Measurements from ENCODE around the gene THRB.

THRB gene

DNA sequence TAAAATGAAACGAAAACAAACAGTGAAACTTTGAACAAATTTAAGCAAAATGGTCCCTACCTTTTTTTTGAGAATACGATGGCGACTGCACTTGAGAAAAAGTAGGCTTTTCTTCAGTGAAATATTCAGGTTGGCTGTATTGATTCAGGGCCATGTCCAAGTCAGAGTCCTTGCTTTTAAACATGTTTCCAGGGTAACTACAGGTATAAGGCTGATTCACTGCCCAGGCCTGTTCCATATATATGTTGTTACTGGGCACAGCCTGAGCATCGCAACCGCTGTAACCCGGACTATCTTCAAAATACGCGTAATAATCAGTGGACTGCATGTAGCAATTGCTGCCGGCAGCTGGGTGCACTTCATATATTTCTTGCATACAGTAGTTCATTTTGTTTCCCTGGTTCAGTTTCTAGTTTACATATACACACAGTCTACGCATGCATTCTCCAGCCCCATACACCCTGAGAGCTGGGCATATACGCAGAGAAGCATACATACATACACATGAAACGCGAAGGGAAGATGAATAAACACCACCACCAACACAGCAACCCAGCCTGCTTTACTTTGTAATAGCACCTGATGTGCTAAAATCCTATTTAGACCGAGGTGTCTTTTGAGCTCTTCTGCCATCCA lies 329.6 kb downstream of the THRB start:
- H3K4me1 Mint-ChIP-seq (ENCODE audit: low read depth): no peaks in the 10 kb centered on the region
- H3K36me3 Mint-ChIP-seq (ENCODE audit: low read depth): no peaks in the 10 kb centered on the region
- intact Hi-C loops (cut with micrococcal nuclease): no loop called here
- H3K27ac Mint-ChIP-seq: no peak overlapping the region
- H3K9me3 Mint-ChIP-seq: no peaks in the 10 kb centered on the region
- no peak overlapping the region for H3K4me3 Mint-ChIP-seq
- H3K27me3 Mint-ChIP-seq: peaks cover under 1% of the 10 kb centered on the region

DNA sequence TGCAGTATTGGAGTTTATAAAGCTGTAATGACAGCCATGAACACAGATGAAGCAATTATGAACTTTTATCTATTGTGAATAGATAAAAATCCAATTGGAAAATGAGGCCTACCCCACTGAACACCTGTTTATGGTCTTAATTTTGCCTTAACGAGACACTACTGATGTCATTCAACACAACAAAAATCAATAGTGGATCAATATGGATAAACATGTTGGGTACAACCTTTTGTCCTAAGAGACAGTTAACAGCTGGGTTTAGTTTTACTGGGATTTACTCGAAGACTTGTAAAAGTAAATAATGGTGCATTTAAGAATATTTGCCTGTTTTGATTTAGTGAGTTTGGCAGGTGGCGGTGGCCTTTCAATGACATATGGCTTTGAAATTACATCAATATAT lies 331.7 kb downstream of the THRB start:
- Mint-ChIP-seq H3K9me3 (no peaks in the 10 kb centered on the region), H3K27me3 (peaks cover 1% of the 10 kb centered on the region), H3K36me3 (ENCODE audit: low read depth) (no peaks in the 10 kb centered on the region), H3K27ac (no peak overlapping the region), H3K4me3 (no peak overlapping the region), H3K4me1 (ENCODE audit: low read depth) (no peaks in the 10 kb centered on the region)
- intact Hi-C loops (cut with micrococcal nuclease): no loop called here

- Mint-ChIP-seq H3K27ac (no peak overlapping the region), H3K27me3 (peaks cover 1% of the 10 kb centered on the region), H3K4me1 (ENCODE audit: low read depth) (no peaks in the 10 kb centered on the region), H3K9me3 (no peaks in the 10 kb centered on the region), H3K4me3 (no peak overlapping the region), H3K36me3 (ENCODE audit: low read depth) (no peaks in the 10 kb centered on the region)
- intact Hi-C loops (cut with micrococcal nuclease): no loop called here
Measured at GRCh38 chr3:24161841-24162240, 332.8 kb downstream of the THRB start.

- intact Hi-C loops (cut with micrococcal nuclease): no loop called here
- Mint-ChIP-seq H3K27me3 (peaks cover 1% of the 10 kb centered on the region), H3K9me3 (no peaks in the 10 kb centered on the region), H3K4me1 (ENCODE audit: low read depth) (no peaks in the 10 kb centered on the region), H3K4me3 (no peak overlapping the region), H3K27ac (no peak overlapping the region), H3K36me3 (ENCODE audit: low read depth) (no peaks in the 10 kb centered on the region)
Measured at GRCh38 chr3:24160424-24161095, 334.1 kb downstream of the THRB start.

GRCh38 chr3:24158761-24159454 lies 335.7 kb downstream of the THRB start:
- Mint-ChIP-seq H3K9me3 (no peaks in the 10 kb centered on the region), H3K4me3 (no peak overlapping the region), H3K36me3 (ENCODE audit: low read depth) (no peaks in the 10 kb centered on the region), H3K27me3 (peaks cover 1% of the 10 kb centered on the region), H3K4me1 (ENCODE audit: low read depth) (no peaks in the 10 kb centered on the region), H3K27ac (no peak overlapping the region)
- intact Hi-C loops (cut with micrococcal nuclease): no loop called here

- Mint-ChIP-seq H3K4me1 (ENCODE audit: low read depth) (no peaks in the 10 kb centered on the region), H3K9me3 (no peaks in the 10 kb centered on the region), H3K27ac (no peak overlapping the region), H3K27me3 (peaks cover 1% of the 10 kb centered on the region), H3K36me3 (ENCODE audit: low read depth) (no peaks in the 10 kb centered on the region), H3K4me3 (no peak overlapping the region)
- intact Hi-C loops (cut with micrococcal nuclease): no loop called here
Measured at GRCh38 chr3:24157106-24157505, 337.5 kb downstream of the THRB start.

DNA sequence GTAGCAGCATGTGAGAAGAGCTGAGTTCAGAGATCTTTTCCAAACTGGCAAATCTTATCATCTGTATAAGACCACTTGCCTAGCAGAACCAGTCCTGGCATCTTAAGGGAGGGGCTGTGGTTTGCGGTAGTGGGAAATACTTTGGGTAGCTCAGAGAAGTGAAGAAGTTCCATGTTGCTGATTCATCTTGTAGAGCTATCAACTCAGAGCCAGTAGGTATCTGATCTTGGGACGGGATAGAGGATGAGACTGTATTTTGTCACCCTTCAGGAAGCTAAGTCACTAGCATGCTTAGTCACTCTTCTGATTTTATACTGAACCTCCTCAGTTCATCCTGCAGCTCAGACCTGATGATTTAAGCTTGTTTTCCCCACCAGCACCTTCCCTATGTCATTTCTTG lies 338.2 kb downstream of the THRB start:
- peaks cover 1% of the 10 kb centered on the region for H3K27me3 Mint-ChIP-seq
- H3K36me3 Mint-ChIP-seq (ENCODE audit: low read depth): no peaks in the 10 kb centered on the region
- intact Hi-C loops (cut with micrococcal nuclease): no loop called here
- no peak overlapping the region for H3K27ac Mint-ChIP-seq
- H3K9me3 Mint-ChIP-seq: no peaks in the 10 kb centered on the region
- no peaks in the 10 kb centered on the region for H3K4me1 Mint-ChIP-seq (ENCODE audit: low read depth)
- no peak overlapping the region for H3K4me3 Mint-ChIP-seq

- no peak overlapping the region for H3K4me3 Mint-ChIP-seq
- intact Hi-C loops (cut with micrococcal nuclease): no loop called here
- H3K9me3 Mint-ChIP-seq: no peaks in the 10 kb centered on the region
- H3K27ac Mint-ChIP-seq: no peak overlapping the region
- no peaks in the 10 kb centered on the region for H3K36me3 Mint-ChIP-seq (ENCODE audit: low read depth)
- H3K27me3 Mint-ChIP-seq: peaks cover 1% of the 10 kb centered on the region
- no peaks in the 10 kb centered on the region for H3K4me1 Mint-ChIP-seq (ENCODE audit: low read depth)
Measured at GRCh38 chr3:24155276-24155675, 339.4 kb downstream of the THRB start.

- intact Hi-C loops (cut with micrococcal nuclease): no loop called here
- Mint-ChIP-seq H3K27me3 (no peaks in the 10 kb centered on the region), H3K36me3 (ENCODE audit: low read depth) (no peaks in the 10 kb centered on the region), H3K27ac (no peak overlapping the region), H3K9me3 (no peaks in the 10 kb centered on the region), H3K4me3 (no peak overlapping the region), H3K4me1 (ENCODE audit: low read depth) (no peaks in the 10 kb centered on the region)
Measured at GRCh38 chr3:24154781-24155180, 339.9 kb downstream of the THRB start.

- Mint-ChIP-seq H3K27me3 (no peaks in the 10 kb centered on the region), H3K9me3 (no peaks in the 10 kb centered on the region), H3K4me3 (no peak overlapping the region), H3K4me1 (ENCODE audit: low read depth) (no peaks in the 10 kb centered on the region), H3K27ac (no peak overlapping the region), H3K36me3 (ENCODE audit: low read depth) (no peaks in the 10 kb centered on the region)
- intact Hi-C loops (cut with micrococcal nuclease): no loop called here
Measured at GRCh38 chr3:24154013-24154695, 340.5 kb downstream of the THRB start.

DNA sequence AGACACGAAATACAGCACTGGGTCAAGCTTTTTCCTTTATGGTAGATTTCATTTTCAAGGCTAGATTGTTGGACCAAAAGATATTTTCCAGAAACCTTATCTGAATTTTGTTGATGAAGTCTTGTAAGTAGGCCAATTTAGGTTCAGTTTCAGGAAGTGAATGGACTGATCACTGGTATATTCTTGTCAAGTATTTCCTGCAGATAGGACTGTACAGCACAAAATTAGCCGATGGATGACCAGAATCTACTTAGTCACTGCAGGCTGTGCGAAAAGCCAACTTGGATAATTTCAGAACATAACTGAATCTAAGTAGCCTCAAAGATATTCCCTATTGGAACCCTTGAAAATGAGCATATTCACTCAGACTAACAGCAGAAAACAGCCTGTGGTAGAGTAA lies 343.1 kb downstream of the THRB start:
- intact Hi-C loops (cut with micrococcal nuclease): no loop called here
- H3K4me3 Mint-ChIP-seq: no peak overlapping the region

GRCh38 chr3:24149032-24149431 lies 345.6 kb downstream of the THRB start:
- intact Hi-C loops (cut with micrococcal nuclease): no loop called here
- H3K4me3 Mint-ChIP-seq: no peak overlapping the region
- H3K36me3 Mint-ChIP-seq (ENCODE audit: low read depth): no peaks in the 10 kb centered on the region
- H3K9me3 Mint-ChIP-seq: no peaks in the 10 kb centered on the region
- H3K4me1 Mint-ChIP-seq (ENCODE audit: low read depth): no peaks in the 10 kb centered on the region
- no peak overlapping the region for H3K27ac Mint-ChIP-seq
- H3K27me3 Mint-ChIP-seq: no peaks in the 10 kb centered on the region

More for the DNA sequence above, 343.1 kb downstream of the THRB start:
- H3K9me3 Mint-ChIP-seq: no peaks in the 10 kb centered on the region
- H3K27ac Mint-ChIP-seq: no peak overlapping the region
- H3K4me1 Mint-ChIP-seq (ENCODE audit: low read depth): no peaks in the 10 kb centered on the region
- H3K27me3 Mint-ChIP-seq: no peaks in the 10 kb centered on the region
- H3K36me3 Mint-ChIP-seq (ENCODE audit: low read depth): no peaks in the 10 kb centered on the region

DNA sequence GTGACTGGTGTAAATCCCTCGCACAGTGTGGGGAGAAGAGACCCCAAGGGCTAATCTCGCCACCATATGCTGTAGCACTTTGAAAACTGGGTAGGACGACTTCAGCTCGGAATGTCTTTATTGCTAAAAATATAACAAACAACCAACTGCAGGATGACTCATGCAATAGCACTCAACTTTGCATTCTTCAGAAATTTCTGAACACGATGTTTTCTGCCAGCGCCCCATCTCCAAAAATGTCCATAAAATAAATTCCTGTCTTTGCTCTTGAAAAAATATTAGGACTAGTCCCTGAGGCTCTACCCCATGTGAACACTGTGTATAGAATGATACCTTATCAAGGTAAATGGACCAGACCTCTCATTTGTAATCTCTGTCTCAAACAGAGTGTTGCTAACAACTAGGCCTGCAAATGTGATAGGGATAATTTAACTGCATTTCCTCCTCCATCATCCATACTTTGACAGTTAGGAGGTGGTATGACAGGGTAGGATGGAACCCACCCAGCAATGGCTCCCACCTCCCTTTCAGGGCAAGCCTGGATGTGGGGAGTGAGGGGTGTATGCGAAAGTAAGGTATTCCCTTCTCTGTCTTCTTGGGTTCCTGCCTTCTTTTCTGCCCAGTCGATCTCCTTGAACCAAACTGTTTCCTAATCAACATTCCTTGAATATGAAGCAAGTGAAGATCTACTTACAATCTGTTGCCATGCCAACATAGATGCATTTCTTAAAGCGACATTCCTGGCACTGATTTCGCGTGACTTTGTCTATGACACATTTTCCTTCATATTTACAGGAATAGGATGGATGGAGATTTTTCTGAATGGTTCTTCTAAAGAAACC lies 348.4 kb downstream of the THRB start:
- intact Hi-C loops (cut with micrococcal nuclease): no loop called here
- Mint-ChIP-seq H3K4me1 (ENCODE audit: low read depth) (no peaks in the 10 kb centered on the region), H3K4me3 (no peak overlapping the region), H3K27ac (no peak overlapping the region), H3K9me3 (no peaks in the 10 kb centered on the region), H3K27me3 (no peaks in the 10 kb centered on the region), H3K36me3 (ENCODE audit: low read depth) (no peaks in the 10 kb centered on the region)

All from dendritic cell treated with granulocyte-macrophage colony-stimulating factor and Interleukin-4, amounts not matched to agents 40 ng/mL and 50 ng/mL, for 4 days (primary cell).